KOPT-K1 (cell line): ENCODE data around the gene KIFC3.

ENCODE experiments used
- H3K27ac ChIP-seq: fragments of 200-600 bp; sonication (generic); 2 replicates; pipeline ENCODE4 v1.5.1; 2016; ENCODE audit warnings: antibody characterized with exemption, mild to moderate bottlenecking, low read depth, low read length; ENCODE audit not compliant: poor library complexity, severe bottlenecking
- H3K36me3 ChIP-seq: fragments of 200-600 bp; sonication (generic); 2 replicates; pipeline ENCODE4 v1.5.1; 2017; ENCODE audit warnings: antibody characterized with exemption, mild to moderate bottlenecking, low read length, moderate library complexity; ENCODE audit not compliant: insufficient read depth
- H3K9me3 ChIP-seq: fragments of 200-600 bp; sonication (generic); 2 replicates; pipeline ENCODE4 v1.5.1; 2017; ENCODE audit warnings: antibody characterized with exemption, low read length, mild to moderate bottlenecking; ENCODE audit not compliant: insufficient read depth, poor library complexity, severe bottlenecking

The KIFC3 gene

GRCh38 chr16:57761957-57762356, 40.3 kb downstream of the KIFC3 start:
- H3K27ac ChIP-seq, result no peak overlapping the region
- no peaks in the 10 kb centered on the region for H3K9me3 ChIP-seq
- H3K36me3 ChIP-seq, result peaks cover 15% of the 10 kb centered on the region; the same call in 1 of the 2 replicates

GRCh38 chr16:57761301-57761700, 41.0 kb downstream of the KIFC3 start:
- Histone ChIP-seq H3K36me3 (peaks cover 22% of the 10 kb centered on the region; the same call in 1 of the 2 replicates), H3K27ac (no peak overlapping the region), H3K9me3 (no peaks in the 10 kb centered on the region)

- Histone ChIP-seq H3K9me3 (no peaks in the 10 kb centered on the region), H3K27ac (no peak overlapping the region), H3K36me3 (peaks cover 29% of the 10 kb centered on the region; the same call in 1 of the 2 replicates)
Observed at GRCh38 chr16:57760357-57761160, 41.7 kb downstream of the KIFC3 start.

GRCh38 chr16:57759541-57760356, 42.5 kb downstream of the KIFC3 start:
- Histone ChIP-seq H3K27ac (no peak overlapping the region), H3K36me3 (peaks cover 37% of the 10 kb centered on the region; the same call in 1 of the 2 replicates), H3K9me3 (no peaks in the 10 kb centered on the region)

- no peaks in the 10 kb centered on the region for H3K9me3 ChIP-seq
- peaks cover 43% of the 10 kb centered on the region; the same call in 1 of the 2 replicates for H3K36me3 ChIP-seq
- H3K27ac ChIP-seq, result no peak overlapping the region
Observed at GRCh38 chr16:57759131-57759530, 43.2 kb downstream of the KIFC3 start.

GRCh38 chr16:57758331-57759117, 43.8 kb downstream of the KIFC3 start:
- H3K36me3 ChIP-seq, result peaks cover 50% of the 10 kb centered on the region

GRCh38 chr16:57757883-57758282, 44.4 kb downstream of the KIFC3 start:
- no peak overlapping the region for H3K27ac ChIP-seq
- H3K36me3 ChIP-seq, result peaks cover 56% of the 10 kb centered on the region

More at GRCh38 chr16:57758331-57759117, 43.8 kb downstream of the KIFC3 start:
- no peak overlapping the region for H3K27ac ChIP-seq
- no peaks in the 10 kb centered on the region for H3K9me3 ChIP-seq

GRCh38 chr16:57757326-57757786, 44.9 kb downstream of the KIFC3 start:
- H3K27ac ChIP-seq, result no peak overlapping the region
- H3K9me3 ChIP-seq, result no peaks in the 10 kb centered on the region
- H3K36me3 ChIP-seq, result peaks cover 59% of the 10 kb centered on the region

More at GRCh38 chr16:57757883-57758282, 44.4 kb downstream of the KIFC3 start:
- H3K9me3 ChIP-seq, result no peaks in the 10 kb centered on the region

DNA sequence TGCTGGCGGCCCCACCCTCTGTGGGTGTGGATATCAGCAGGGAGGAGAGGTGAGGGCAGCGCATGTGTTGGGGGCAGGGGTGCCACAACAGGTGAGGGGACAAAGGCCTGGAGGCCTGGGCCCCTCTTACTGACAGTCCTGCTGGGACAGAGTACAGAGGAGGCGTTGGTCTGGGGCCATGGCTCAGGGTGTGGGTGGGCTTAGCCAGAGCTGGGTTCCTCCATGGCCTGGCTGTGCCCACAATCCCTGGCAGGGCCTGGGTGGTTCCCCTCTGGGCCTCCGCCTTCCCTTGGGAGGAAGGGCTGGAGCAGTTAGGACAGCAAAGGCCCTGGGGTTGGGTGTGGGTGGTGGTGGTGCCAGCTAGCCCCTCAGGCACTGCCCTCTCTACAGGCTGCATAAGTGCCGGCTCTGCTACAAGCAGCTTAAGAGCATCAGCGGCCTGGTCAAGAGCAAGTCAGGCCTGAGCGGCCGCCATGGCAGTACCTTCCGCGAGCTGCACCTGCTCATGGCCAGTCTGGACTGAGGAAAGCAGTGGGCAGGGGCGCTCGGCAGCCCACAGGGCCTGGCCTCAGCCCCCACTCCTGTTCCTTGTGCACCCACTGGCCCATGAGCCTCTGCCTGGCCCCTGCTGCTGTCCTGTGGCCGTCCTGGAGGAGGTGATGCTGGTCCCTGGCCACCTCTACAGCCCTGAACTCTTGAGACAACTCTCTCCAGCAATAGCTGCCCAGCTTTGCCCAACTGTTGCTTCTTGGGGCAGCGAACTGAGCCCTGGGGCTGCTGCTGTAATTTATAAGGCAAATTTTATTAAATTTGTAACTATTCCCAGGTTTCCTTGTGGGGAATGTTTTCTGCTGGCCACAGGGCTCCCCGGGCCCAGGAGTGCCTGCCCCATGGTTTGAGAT, 45.6 kb downstream of the KIFC3 start:
- H3K36me3 ChIP-seq, result peaks cover 66% of the 10 kb centered on the region
- H3K27ac ChIP-seq, result no peak overlapping the region
- H3K9me3 ChIP-seq, result no peaks in the 10 kb centered on the region

- Histone ChIP-seq H3K36me3 (peaks cover 73% of the 10 kb centered on the region), H3K27ac (no peak overlapping the region), H3K9me3 (no peaks in the 10 kb centered on the region)
Observed at GRCh38 chr16:57755726-57756423, 46.4 kb downstream of the KIFC3 start.

DNA sequence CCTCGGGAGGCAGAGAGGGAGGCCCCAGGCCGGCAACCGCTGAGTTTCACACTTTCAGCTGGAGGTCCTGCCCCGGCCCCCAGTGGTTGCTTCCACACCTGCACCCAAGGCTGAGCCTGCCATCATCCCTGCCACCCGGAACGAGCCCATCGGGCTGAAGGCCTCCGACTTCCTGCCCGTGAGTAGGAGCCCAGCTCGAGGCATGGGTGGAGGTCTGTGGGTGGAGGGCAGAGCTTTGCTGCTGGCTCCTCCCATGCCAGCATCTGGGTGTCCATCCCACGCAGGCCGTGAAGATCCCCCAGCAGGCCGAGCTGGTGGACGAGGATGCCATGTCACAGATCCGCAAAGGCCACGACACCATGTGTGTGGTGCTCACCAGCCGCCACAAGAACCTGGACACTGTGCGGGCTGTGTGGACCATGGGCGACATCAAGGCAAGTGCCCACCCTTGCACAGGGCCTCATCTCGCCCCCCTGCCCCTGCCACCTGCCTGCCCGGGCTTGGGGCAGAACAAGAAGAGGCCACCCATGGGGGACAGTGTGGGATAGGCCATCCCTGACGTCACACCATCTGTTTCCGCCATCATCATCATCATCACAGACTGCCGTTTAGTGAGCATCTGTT, 47.1 kb downstream of the KIFC3 start:
- no peak overlapping the region for H3K27ac ChIP-seq
- H3K9me3 ChIP-seq, result no peaks in the 10 kb centered on the region
- H3K36me3 ChIP-seq, result peaks cover 77% of the 10 kb centered on the region

DNA sequence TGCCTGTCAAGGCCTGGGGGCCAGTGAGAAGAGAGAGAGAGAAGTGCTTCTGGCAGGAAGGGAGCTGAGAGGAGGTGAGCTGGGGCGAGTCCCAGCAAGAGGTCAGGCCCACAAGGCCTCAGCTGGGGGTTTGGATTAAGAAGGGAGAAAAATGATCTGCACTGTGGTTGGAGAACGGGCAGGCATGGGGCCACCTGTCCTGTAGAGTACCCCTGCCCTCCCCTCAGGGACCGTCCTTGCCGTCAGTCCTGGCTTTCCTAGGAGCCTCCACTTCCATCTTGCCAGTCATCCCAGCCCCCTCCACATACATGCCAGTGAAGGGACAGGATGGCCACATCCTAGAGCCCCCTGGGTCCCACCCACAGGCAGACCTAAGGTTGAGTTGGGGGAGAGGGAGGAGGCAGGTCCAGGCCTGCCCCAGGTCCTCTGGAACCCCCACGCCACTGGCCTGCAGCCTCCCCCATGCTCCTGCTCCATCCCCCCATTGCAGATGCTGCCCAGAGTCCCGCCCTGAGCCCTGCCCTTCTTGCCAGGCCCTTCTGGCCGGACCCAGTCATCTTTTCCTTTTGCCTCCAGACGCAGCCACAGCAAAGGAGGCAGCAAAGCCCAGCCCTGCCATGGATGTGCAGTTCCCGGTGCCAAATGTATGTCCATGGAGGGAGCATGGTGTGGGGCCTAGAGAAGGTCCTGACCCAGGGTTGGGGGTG, 47.8 kb downstream of the KIFC3 start:
- Histone ChIP-seq H3K27ac (no peak overlapping the region), H3K9me3 (no peaks in the 10 kb centered on the region), H3K36me3 (peaks cover 77% of the 10 kb centered on the region)
